Stimulated activated CD4-positive, alpha-beta T cell treated with anti-CD3 and anti-CD28 coated beads, Interleukin-2, amount 100 ng/mL, for 24 hours (primary cell): ENCODE data around the gene GCNT4.

Experiments used
- DNase-seq, 2 donors: peaks; one replicate each; pipeline ENCODE4 v3.0.0-alpha.2; 2020

The GCNT4 gene

GRCh38 chr5:75010838-75011237 lies 41.5 kb downstream of the GCNT4 start:
- no peak for DNase-seq

GRCh38 chr5:75009556-75010345 lies 42.6 kb downstream of the GCNT4 start:
- DNase-seq, result no peak

GRCh38 chr5:75006865-75007822 lies 45.2 kb downstream of the GCNT4 start:
- DNase-seq, result no peak

- no peak for DNase-seq
Observed at GRCh38 chr5:75005561-75005960, 46.8 kb downstream of the GCNT4 start.
